Activated CD4-positive, alpha-beta T cell treated with anti-CD3 and anti-CD28 coated beads, Interleukin-2, amount 50 U/mL, for 16 hours (primary cell): ENCODE data around the gene RAP1GAP2.
A peak's percentile ranks its signal among the peaks of the same experiment; 100 is the strongest.
"Not testable (repeated sequence)": the region's sequence is repeated elsewhere in the genome, so short reads cannot be mapped to it uniquely, and the experiment has no call there.

Experiments used
- DNase-seq: peaks from one replicate; pipeline ENCODE4 v3.0.0-alpha.2; 2020

Gene RAP1GAP2

DNA sequence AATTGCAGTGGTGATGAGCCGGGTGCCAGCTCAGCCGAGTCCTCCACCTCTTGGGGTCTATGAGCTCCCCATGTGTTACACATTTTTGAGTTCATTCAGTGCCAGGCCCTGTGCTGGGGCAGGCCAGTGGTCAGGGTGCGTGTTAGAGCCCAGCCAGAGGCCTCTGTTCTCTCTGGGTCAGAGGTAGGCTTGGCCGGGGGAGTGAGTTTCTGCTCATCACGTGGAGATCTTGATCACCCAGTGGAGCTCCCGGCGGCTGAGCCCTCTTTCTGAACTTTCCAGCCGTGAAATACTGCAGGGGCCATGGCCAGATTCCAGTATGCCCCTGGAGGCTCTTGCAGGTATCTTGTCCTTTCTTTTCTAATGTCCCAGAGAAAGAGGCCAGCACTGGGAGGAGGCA, 93.0 kb downstream of the RAP1GAP2 start:
- DNase-seq, result no peak

DNA sequence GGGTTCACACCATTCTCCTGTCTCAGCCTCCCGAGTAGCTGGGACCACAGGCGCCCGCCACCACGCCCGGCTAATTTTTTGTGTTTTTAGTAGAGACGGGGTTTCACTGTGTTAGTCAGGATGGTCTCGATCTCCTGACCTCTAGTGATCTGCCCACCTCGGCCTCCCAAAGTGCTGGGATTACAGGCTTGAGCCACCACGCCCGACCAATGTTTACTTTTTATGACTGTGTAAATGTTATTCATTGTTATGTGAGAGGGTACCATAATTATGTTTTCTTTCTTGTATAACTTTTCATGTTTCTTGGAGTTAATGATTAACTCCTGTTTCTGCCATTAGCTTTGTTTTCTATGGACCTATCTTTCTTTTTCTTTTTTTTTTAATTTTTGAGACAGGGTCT, 94.5 kb downstream of the RAP1GAP2 start:
- DNase-seq, result not testable (repeated sequence)

DNA sequence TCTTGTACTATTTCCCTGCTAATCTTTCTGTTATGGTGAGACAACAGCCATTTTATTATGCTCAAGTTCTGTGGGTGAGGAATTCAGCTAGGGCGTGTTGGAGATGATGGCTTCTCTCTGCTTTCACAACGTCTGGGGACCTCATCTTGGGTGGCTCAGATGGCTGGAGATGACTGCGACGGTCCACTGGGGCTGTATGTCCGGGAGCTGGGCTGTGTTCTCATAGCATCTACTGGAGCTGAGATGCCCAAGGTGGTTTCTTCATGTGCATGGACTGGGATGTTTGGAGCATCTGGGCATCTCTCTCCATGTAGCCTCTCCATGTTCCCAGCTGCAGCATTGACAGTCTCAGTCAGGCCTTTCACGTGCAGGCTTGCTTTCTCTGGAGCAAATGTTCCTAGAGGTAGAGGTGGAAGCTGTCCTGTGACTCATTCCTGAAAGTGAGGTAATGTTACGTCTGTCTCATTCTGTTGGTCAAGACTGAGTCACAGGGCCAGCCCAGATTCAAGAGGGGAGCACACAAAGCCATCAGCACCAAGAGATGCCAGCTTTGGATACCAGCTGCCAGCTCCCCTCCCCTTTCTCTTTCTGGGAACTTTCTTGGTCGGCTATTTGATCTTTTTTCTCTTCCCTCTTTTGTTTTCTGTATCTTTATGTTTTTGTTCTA, 96.2 kb downstream of the RAP1GAP2 start:
- peak; percentile 18 for DNase-seq

DNA sequence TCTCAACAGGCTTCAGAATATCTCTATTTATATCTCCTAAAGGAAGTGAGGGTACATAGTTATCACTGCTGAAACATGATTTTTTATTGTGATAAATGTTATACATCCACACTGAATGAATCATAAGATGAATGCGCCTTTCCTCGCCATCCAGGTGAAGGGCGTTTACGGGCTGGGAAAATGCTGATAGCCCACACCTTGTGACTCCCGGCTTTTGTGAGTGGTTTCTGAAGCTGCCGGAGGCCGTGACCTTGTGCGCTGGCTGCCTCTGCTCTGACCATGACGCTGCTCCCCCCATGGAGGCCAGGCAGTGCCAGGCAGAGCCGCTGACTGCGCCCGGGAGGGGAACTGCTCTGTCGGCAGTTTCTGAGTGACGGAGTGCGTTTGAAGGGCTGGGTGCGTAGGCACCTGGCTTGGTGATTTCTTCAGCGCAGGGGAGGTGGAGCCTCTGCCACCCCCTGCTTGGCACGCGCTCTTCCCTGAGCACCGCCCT, 97.2 kb downstream of the RAP1GAP2 start:
- no peak for DNase-seq

DNA sequence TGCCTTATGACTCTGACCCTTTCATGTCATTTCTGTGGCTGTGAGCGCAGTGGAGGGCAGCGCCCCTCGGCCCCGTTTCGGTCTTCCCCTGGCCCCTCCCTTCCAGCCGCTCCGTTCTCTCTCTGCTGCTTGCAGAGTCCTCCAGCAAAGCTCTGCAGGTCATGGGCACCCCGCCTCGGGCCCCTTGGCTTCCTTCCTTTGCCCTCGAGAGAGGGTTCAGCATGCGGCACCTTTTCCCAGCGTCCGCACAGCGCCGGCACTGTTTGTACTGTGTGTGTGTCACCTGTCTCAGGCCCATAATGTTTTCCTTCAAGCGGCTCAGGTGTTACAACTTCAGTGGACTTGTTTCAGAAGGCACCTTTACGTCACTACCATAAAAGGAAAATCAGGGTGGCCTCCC, 98.5 kb downstream of the RAP1GAP2 start:
- no peak for DNase-seq

DNA sequence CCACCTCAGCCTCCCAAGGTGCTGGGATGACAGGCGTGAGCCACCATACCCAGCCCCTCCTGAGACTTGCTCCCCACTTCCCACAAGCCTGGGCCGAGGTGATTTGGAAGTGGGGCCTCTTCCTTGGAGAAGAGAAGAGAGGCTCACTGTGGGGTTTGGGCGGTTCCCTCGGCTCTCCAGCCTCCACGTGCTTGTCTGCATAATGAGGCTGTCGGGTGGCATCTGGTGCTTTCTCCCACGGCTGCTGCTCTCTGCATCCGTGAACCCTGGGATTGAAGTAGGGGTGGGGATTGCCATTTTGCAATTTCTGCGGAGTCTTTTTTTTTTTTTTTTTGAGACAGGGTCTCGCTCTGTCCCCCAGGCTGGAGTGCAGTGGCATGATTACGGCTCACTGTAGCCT, 101.4 kb downstream of the RAP1GAP2 start:
- no peak for DNase-seq

DNA sequence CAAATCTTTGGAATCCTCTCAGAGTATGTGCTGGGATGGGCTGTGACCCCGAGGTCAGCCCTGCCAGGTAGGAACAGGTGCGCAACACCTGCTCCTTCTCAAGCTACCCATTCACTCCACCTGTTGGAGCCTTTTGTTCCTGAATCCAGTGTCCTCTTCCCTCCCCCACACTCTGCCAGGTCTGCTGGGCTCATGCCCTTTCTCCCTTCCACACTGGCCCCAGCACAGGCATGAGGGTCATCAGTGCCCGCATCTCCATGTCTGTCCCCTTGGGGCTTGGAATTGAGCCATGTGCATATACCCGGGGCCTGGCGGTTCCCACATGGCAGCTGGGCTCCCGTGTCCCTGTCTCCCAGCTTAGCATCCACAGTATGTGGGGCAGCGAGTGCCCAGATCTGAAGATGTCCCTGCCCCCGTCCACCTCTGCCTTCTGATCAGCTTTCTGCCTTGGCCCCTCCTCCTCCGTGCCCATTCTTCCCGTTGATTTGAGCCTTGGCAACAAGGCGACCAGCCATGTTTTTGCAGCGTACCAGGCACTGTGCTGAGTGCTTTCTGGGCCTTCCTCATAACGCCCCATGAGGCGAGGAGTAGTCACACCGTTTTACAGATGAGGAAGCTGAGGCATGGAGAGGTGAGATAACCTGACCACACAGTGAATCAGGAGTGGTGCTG, 102.2 kb downstream of the RAP1GAP2 start:
- DNase-seq, result no peak

DNA sequence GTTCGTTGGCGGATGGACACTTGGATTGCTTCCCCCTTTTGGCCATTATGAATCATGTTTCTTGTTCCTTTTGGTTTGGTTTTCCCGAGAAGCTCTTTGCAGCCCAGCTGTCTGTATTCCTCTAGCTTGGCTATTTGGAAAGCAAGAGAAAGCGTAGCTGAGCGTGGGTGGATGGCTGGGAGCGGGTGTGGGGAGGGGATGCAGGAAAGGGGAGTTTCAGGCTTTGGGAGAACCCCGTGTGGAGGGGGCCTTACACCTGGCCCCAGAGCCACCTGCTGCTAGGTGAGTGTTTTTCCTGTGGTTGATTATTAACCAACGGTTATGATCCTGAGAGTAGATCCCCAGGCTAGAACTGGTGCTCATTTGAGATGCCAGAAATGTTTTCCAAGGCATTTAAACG, 103.7 kb downstream of the RAP1GAP2 start:
- no peak for DNase-seq

DNA sequence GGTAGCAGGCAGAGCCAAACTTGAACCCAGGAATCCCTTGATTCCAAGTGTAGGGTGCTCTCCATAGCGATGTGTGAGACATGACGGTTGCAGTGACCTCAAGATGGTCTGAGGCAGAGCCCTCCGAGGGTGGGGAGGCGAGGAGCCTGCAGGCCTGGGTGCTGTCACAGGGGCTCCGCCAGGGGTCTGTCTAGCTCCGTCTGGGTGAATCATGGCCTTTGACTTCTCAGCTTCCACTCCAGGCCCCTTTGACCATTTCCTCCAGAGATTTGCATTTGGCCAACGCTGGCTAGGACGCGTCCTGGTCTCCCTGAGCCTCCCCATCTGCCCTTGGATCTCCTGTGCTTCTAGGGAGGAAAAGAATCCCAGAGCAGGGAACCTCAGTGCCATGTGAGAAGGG, 104.6 kb downstream of the RAP1GAP2 start:
- DNase-seq, result no peak

DNA sequence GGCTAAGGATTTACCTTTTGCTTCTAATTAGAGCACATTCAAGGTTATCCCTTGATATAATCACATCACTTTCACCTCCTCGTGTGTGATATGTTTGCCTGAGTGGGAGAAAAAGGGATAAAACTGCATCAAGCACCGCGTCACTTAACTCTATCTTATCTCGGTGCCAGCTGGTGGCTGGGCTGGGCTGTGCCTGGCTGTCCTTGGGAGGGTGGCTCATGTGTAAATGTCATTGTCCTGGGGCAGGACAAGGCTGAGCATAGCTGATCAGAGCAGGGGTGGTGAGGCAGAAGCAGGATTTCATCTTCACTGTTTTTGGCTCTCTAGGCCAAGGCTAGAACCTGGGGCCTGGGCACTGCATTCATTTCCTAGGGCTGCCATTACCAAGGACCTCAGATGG, 105.3 kb downstream of the RAP1GAP2 start:
- no peak for DNase-seq

DNA sequence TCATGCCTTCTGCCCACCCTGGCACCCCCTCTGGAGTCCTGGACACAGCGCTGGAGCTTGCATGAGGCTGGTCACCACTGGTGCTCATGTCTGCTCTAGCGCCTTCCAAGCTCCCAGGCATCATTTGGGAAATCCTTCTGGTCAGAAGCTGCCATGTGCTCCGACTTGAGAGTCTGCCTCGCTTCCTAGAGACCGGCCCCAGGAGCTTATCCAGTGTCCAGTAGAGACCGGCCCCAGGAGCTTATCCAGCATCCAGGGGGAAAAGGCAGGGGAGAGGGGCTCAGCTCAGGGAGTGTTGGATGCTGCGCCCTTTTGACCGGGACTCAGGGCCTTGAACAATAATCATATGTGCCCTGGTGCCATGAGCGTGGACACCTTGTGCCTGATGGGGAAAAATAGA, 106.3 kb downstream of the RAP1GAP2 start:
- DNase-seq, result no peak

DNA sequence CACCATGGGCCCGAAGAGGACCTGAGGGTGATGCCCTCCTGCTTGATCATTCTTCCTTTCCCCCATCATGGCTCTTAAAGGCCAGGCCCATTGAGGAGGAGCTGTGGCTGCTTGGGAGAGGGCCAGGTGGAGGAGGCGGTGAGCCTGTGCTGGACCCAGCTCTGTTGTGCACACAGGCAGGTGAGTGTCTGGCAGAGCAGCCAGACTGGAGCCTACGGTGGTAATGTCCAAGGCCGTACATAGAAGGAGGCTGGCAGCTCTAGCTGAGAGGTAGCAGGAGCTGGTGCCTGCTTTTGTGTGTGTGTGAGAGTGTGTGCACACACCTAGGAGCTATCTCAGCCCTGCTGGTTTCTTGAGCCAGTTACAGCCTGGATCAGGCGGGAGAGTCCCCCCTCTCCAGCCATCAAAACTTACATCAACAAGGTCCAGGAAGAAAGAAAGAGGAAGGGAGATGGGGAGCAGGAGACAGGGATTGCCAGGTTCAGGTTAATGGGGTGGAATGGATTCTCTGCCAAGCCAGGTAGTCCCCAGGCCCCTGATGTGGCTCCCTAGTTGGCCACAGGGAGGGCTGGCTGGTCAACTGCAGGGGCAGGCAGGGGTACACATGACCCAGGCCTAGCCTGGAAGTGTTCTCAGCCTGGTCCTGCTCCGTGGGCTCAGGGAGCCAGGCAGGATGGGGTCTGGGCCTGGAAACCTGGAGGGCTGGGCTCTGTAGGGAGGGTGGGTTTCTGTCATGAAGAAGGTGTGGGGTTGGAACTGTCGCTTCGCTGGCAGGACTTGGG, 107.1 kb downstream of the RAP1GAP2 start:
- DNase-seq, result no peak

DNA sequence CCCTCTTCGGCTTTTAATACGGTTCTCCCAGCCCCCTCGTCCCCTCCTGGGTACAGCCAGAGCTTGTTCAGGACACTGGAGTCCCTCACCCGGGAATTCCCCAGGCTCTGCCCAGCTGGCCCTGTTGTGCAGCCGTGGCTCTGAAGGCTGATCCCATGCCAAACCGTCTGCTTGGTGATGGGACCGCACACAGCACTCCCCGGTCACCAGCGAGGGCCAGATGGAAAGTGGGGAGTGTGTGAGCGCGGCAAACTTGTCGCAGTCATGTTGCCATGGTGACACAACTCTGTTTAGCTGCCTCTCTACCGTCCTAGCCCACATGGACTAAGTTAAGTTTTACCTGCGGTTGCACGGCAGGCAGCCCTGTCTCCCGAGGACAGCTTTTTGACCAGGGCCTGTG, 107.9 kb downstream of the RAP1GAP2 start:
- DNase-seq, result no peak

DNA sequence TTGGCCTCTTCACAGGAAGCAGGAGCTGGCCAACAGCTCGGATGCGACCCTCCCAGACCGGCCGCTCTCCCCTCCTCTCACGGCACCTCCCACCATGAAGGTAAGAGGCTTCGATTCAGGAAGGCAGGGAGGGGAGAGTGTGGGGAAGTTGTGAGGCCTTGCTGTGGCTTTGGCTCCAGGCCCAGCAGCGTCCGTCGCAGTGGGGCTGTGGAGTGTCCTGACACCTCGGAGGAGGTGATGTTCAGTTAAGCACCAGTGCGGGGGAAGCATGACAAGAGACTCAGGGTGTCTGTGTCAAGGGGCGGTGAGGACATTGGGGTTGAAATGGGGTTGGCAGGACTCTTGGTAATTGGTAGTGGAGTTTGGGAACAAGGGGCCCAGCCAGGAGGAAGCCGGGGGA, 109.0 kb downstream of the RAP1GAP2 start:
- no peak for DNase-seq

DNA sequence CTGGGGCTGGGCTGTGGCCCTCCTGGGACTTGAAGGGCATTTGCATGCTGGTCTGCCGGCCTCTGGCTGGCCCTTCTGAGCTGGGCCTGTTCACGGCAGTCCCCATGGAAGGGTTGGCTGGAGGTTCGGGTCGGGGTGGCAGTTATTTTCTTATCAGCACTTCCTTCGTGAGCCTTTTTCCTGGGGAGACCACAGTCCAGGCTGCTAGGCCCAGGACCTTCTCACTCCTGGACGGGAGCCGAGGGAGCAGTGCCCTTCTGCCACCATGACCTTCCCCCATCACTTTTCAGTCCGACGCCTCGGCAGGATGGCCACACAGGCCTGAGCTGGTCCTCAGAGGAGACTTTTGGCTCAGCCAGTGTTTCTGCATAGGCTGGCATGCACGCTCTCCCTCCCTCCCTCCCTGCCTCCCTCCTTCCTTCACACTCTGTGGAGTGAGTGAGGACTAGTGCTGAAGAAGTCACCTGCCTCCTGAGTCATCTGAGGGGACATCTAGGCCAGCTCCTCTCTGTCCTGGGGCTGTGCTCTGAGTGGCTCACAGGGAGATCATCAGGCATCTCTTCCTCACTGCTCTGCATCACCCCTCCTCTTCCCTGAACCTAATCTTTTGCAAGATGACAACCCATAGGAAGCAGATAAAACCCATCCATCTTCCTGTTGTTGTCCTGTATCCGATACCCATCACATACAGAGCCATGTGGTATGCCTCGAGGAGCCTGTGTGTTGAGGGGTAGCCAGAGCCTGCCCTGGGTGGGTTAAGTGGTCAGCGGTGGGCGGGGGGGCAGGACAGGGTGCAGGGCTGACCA, 109.7 kb downstream of the RAP1GAP2 start:
- DNase-seq, result no peak

DNA sequence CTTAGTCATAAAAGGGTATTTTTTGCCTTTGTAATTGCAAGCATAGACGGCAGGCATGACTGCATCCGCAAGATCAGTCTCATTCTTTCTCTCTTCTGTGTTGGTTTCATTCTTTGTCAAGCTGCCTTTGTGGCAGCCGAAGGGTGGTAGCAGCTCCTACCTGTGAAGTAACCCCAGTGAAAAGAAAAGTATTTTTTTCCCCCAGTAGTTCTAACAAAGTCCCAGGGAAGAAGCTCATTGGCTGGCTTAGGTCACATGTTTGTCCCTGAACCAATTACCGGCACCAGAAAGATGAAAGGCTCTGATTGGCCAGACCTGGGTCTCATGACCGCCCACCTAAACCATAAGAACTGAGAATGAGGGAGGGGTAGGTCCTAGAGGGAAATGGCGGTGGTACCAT, 110.7 kb downstream of the RAP1GAP2 start:
- peak; percentile 58 for DNase-seq

DNA sequence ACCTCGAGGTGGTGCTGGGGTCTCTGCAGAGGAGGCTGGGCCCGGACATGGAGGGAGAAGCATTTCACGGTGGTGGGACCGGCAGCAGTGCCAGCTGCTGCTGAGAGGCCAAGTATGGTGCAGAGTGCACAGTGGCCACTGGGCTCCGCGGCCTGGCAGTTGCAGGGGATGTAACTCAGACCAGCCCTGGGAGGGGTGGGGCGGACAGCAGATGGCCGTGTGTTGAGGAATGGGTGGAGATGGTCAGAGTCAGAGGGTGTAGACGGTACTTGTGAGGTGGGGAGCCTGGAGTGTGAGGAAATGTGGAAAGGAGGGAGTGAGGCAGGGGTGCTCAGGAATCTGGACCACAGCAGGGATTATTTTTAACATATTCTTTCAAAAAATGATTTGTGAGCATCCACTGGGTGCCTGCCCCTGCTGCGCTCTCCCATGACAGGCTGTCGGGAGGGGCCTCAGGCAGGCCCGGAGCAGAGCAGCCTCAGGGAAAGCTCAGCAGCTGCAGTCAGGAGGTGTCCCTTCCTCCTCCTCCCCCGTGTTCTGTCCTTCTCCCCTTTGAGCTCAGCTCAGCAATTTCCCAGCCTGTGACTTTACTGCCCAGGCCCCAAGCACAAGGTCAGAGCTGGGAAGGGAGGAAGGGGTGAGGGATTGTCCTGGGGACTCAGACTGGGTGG, 113.1 kb downstream of the RAP1GAP2 start:
- no peak for DNase-seq

DNA sequence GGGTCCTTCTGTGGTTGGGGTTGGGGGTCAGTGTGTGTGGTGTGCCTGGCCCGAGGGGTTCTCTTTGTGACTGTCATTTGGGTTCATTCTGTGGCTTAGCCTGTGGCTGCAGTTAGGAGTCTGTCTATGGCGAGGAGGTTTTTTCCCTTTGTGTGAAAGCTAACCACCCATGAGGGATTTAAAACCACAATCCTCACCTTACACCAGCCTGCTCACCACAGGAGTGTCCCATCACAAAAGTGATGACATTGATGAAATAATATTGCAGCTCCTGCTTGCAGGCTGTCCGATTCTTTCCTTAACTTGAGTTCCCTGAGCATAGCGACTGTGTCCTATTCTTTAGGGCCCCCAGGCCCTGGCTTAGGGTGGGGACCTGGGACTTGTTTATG, 113.6 kb downstream of the RAP1GAP2 start:
- DNase-seq, result peak; percentile 5

DNA sequence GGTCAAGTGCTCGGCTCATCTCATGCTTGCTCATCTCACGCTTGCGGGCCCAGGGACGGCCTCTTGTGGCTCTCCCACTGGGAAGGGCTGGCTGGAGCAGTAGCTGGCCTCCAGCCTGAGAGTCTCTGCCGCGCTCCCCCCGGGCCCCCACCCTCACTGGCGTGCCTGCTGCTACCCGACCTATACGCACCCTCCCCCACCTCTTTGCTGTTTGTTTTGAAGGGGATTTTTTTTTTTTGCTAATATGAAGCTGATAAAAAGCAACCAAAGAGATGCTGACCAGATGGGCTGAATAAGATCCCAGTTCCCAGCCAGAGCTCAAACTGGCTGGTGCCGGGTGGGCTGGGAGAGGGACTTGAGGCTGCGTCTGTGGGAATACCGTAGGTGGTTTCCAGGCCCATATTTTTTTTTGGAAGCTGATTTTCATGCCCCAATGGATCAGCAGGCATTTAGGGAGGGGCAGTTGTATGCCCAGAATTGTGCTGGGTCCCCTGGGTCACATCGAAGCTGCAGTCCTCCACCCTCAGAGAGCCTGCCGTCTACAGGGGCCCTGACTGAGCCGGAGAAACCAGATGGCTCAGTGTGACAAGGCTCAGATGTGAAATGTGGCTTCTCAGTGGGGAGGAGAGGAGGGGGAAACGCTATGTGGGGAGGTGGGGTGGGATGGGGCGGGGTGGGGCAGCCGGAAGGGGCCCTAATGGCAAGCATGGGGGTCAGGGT, 115.0 kb downstream of the RAP1GAP2 start:
- no peak for DNase-seq

DNA sequence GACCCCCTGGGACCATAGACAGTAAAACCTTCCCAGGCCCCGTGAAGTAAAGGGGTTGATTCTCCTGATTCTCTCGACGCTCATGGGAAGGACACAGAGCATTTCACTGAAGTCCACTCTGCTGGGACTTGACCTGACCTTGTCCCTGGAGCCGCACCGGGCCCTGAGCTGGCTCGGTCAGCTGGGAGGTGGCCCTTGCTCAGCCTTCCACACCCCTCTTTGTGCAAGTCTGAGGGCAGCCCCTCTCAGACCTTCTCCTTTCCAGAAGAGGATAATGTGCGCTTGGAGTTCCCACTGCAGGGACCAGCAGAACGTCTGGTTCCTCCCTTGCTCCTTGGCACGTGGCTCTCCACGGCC, 115.5 kb downstream of the RAP1GAP2 start:
- no peak for DNase-seq

DNA sequence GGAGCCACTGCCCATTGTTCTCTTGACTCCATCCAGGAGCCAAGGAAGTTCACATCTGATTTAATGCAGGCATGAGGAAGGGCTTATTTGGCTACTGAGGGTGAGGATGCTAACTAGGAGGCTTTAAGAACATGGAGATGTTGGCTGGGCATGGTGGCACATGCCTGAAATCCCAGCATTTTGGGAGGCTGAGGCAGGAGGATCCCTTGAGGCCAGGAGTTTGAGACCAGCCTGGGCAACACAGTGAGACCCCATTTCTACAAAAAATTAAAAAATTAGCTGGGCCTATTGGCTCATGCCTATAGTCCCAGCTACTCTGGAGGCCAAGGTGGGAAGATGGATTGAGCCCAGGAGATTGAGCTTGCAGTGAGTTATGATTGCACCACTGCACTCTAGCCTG, 116.5 kb downstream of the RAP1GAP2 start:
- no peak for DNase-seq

DNA sequence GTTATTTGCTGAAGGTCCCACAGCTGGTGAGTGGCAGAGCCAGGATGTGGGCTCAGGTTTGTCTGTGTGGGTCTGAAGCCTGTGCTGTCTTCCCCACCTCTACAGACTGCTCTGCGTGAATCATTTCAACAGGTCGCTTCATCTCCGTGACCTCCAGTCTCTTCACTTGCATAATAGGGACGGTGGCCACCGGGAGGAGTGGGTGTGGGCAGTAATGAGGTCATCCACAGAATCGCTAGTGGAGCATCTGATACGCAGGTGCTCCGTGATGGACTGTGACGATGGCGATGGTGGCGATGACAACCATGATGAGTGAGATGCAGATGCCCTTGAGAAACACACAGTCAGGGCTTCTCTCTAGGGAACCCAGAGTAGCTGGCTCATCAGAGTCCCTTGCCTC, 120.2 kb downstream of the RAP1GAP2 start:
- no peak for DNase-seq
